ENCODE results near the gene ITGA1.

ITGA1 gene

DNA sequence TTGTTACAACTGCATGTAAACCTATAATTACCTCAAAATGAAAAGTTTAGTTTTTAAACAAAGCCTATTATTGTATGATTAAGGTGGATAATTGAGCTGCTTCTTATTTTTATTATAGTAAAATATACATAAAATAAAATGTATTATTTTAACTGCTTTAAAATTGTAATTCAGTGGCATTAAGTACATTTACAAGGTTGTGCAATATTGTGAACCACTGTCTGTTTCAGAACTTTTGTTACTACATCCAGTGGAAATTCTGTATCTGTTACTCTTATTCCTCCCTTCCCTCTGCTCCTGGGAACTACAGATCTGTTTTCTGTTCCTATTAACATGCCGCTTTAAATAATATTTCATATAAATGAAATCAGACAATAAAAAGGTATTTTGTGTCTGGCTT, 37.1 kb downstream of the ITGA1 start (continued):
- TF ChIP-seq ZNF768 (tag by site-specific recombination; IDR thresholded peaks at IDR 0.05) (no peak), REPIN1 (tag by site-specific recombination; IDR thresholded peaks at IDR 0.05; ENCODE audit: low read depth) (no peak), ZNF140 (tag by site-specific recombination; IDR thresholded peaks at IDR 0.05) (no peak), AEBP2 (tag by site-specific recombination; IDR thresholded peaks at IDR 0.05; ENCODE audit: borderline replicate concordance) (no peak), ZNF560 (tag by site-specific recombination; IDR thresholded peaks at IDR 0.05; ENCODE audit: borderline replicate concordance) (no peak), ZSCAN18 (tag by site-specific recombination; IDR thresholded peaks at IDR 0.05) (no peak), ZNF660 (tag by site-specific recombination; IDR thresholded peaks at IDR 0.05) (no peak), ZNF707 (tag by site-specific recombination; IDR thresholded peaks at IDR 0.05) (no peak), SCRT2 (tag by site-specific recombination; IDR thresholded peaks at IDR 0.05) (no peak), FEZF1 (tag by site-specific recombination; IDR thresholded peaks at IDR 0.05) (no peak), ZBTB17 (tag by site-specific recombination; IDR thresholded peaks at IDR 0.05) (no peak), ZNF266 (tag by site-specific recombination; IDR thresholded peaks at IDR 0.05; ENCODE audit: low read depth) (no peak)
- TF ChIP-seq, protein P1, sequence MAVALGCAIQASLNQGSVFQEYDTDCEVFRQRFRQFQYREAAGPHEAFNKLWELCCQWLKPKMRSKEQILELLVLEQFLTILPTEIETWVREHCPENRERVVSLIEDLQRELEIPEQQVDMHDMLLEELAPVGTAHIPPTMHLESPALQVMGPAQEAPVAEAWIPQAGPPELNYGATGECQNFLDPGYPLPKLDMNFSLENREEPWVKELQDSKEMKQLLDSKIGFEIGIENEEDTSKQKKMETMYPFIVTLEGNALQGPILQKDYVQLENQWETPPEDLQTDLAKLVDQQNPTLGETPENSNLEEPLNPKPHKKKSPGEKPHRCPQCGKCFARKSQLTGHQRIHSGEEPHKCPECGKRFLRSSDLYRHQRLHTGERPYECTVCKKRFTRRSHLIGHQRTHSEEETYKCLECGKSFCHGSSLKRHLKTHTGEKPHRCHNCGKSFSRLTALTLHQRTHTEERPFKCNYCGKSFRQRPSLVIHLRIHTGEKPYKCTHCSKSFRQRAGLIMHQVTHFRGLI (tag by site-specific recombination; IDR thresholded peaks at IDR 0.05): no peak
- TF ChIP-seq, protein P2, sequence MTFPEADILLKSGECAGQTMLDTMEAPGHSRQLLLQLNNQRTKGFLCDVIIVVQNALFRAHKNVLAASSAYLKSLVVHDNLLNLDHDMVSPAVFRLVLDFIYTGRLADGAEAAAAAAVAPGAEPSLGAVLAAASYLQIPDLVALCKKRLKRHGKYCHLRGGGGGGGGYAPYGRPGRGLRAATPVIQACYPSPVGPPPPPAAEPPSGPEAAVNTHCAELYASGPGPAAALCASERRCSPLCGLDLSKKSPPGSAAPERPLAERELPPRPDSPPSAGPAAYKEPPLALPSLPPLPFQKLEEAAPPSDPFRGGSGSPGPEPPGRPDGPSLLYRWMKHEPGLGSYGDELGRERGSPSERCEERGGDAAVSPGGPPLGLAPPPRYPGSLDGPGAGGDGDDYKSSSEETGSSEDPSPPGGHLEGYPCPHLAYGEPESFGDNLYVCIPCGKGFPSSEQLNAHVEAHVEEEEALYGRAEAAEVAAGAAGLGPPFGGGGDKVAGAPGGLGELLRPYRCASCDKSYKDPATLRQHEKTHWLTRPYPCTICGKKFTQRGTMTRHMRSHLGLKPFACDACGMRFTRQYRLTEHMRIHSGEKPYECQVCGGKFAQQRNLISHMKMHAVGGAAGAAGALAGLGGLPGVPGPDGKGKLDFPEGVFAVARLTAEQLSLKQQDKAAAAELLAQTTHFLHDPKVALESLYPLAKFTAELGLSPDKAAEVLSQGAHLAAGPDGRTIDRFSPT (tag by site-specific recombination; IDR thresholded peaks at IDR 0.05): no peak

- H3K9me3 ChIP-seq (ENCODE audit: control insufficient read depth, insufficient read depth, low read depth, low read length): no peaks in the 10 kb centered on the region
- POLR2A ChIA-PET: interaction anchor here (0.6 to 0.7 kb wide), 2 partner anchors 18 to 24 kb away, joined by 3 to 8 read pairs; no protein-coding TSS in a partner anchor
- H3K4me1 ChIP-seq (ENCODE audit: control insufficient read depth, insufficient read depth, low read length): no peaks in the 10 kb centered on the region
- CTCF ChIA-PET: interaction anchor here (0.6 to 0.7 kb wide), 3 partner anchors 38 to 128 kb away, joined by 3 to 10 read pairs (median 3); partner anchors contain the start of genes ITGA1 and PELO
- H3K27ac ChIP-seq (ENCODE audit: extremely low read depth, low read depth, low read length): no peak overlapping the region
- no peak overlapping the region for H3K4me3 ChIP-seq (ENCODE audit: low read depth, low read length)
- H3K36me3 ChIP-seq (ENCODE audit: control insufficient read depth in 2 of 2, insufficient read depth in 1 of 2, low read length in 2 of 2): no peaks in the 10 kb centered on the region
- no peak for TF ChIP-seq ZNF239 (tag by site-specific recombination; IDR thresholded peaks at IDR 0.05)
- TF ChIP-seq ZNF777 (tag by site-specific recombination; IDR thresholded peaks at IDR 0.05; ENCODE audit: borderline replicate concordance): no peak
- no peak for TF ChIP-seq ZNF24 (tag by site-specific recombination; IDR thresholded peaks at IDR 0.05)
- no peak for TF ChIP-seq ZNF510 (tag by site-specific recombination; IDR thresholded peaks at IDR 0.05; ENCODE audit: insufficient replicate concordance)
- no peak for TF ChIP-seq ZNF132 (tag by site-specific recombination; IDR thresholded peaks at IDR 0.05; ENCODE audit: borderline replicate concordance)
- no peak for TF ChIP-seq ZNF26 (tag by site-specific recombination; IDR thresholded peaks at IDR 0.05)
- no peak for TF ChIP-seq ZNF292 (tag by site-specific recombination; IDR thresholded peaks at IDR 0.05; ENCODE audit: borderline replicate concordance, low read depth)
- no peak for TF ChIP-seq ZFP37 (tag by site-specific recombination; IDR thresholded peaks at IDR 0.05)
- TF ChIP-seq ZNF530 (tag by site-specific recombination; IDR thresholded peaks at IDR 0.05; ENCODE audit: low read depth): no peak
- TF ChIP-seq ZNF404 (tag by site-specific recombination; IDR thresholded peaks at IDR 0.05): no peak
- TF ChIP-seq ZNF324 (tag by site-specific recombination; IDR thresholded peaks at IDR 0.05): no peak
- no peak for TF ChIP-seq ZEB2 (tag by site-specific recombination; IDR thresholded peaks at IDR 0.05)
- no peak for TF ChIP-seq ZNF248 (tag by site-specific recombination; IDR thresholded peaks at IDR 0.05)
- TF ChIP-seq ZNF362 (tag by site-specific recombination; IDR thresholded peaks at IDR 0.05): no peak
- no peak for TF ChIP-seq GFI1B (tag by site-specific recombination; IDR thresholded peaks at IDR 0.05)
- no peak for TF ChIP-seq ZNF785 (tag by site-specific recombination; IDR thresholded peaks at IDR 0.05)
Measured at GRCh38 chr5:52825826-52826225, 38.1 kb downstream of the ITGA1 start.
